Endothelial cell of hepatic sinusoid (primary cell): ENCODE measurements around the gene PTDSS2.

Experiments used
- in situ Hi-C: cut with HindIII; loops from 2 replicates; pipeline ENCODE4 v1.10.0; 2017; ENCODE audit warnings: low sequenced_read_pairs

PTDSS2 gene

GRCh38 chr11:445765-446588 is 4.1 kb upstream of the PTDSS2 start:
- in situ Hi-C loops: no loop called here

- in situ Hi-C loops: no loop called here
These were observed 3.2 kb upstream of the PTDSS2 start for GRCh38 chr11:446891-447290.

GRCh38 chr11:447923-448731 is 2.0 kb upstream of the PTDSS2 start:
- in situ Hi-C loops: no loop called here

GRCh38 chr11:450809-451451 is 851 bp downstream of the PTDSS2 start:
- in situ Hi-C loops: loop anchor here (5.0 to 10.0 kb wide), 4 partner anchors 64 to 199 kb away; no protein-coding TSS in a partner anchor

GRCh38 chr11:451738-452137 is 1.7 kb downstream of the PTDSS2 start:
- in situ Hi-C loops: loop anchor here (5.0 to 10.0 kb wide), 4 partner anchors 64 to 199 kb away; no protein-coding TSS in a partner anchor

GRCh38 chr11:452203-452744 is 2.2 kb downstream of the PTDSS2 start:
- in situ Hi-C loops: loop anchor here (5.0 to 10.0 kb wide), 4 partner anchors 65 to 200 kb away; no protein-coding TSS in a partner anchor

GRCh38 chr11:452916-453527 is 2.9 kb downstream of the PTDSS2 start:
- in situ Hi-C loops: loop anchor here (5.0 to 10.0 kb wide), 4 partner anchors 64 to 201 kb away; no protein-coding TSS in a partner anchor

GRCh38 chr11:453564-453963 is 3.5 kb downstream of the PTDSS2 start:
- in situ Hi-C loops: loop anchor here (5.0 to 10.0 kb wide), 4 partner anchors 64 to 201 kb away; no protein-coding TSS in a partner anchor

- in situ Hi-C loops: loop anchor here (5.0 to 10.0 kb wide), 4 partner anchors 63 to 202 kb away; no protein-coding TSS in a partner anchor
These were observed 4.0 kb downstream of the PTDSS2 start for GRCh38 chr11:454043-454442.

- in situ Hi-C loops: loop anchor here (5.0 to 10.0 kb wide), 4 partner anchors 62 to 203 kb away; no protein-coding TSS in a partner anchor
These were observed 4.9 kb downstream of the PTDSS2 start for GRCh38 chr11:454801-455565.

GRCh38 chr11:455566-456147 is 5.6 kb downstream of the PTDSS2 start:
- in situ Hi-C loops: loop anchor here (10.0 kb wide), 1 partner anchor 121 kb away; no protein-coding TSS in a partner anchor

GRCh38 chr11:456533-456932 is 6.5 kb downstream of the PTDSS2 start:
- in situ Hi-C loops: loop anchor here (10.0 kb wide), 1 partner anchor 122 kb away; no protein-coding TSS in a partner anchor

- in situ Hi-C loops: loop anchor here (10.0 kb wide), 1 partner anchor 122 kb away; no protein-coding TSS in a partner anchor
These were observed 7.2 kb downstream of the PTDSS2 start for GRCh38 chr11:457111-457760.

- in situ Hi-C loops: loop anchor here (10.0 kb wide), 1 partner anchor 125 kb away; no protein-coding TSS in a partner anchor
These were observed 9.6 kb downstream of the PTDSS2 start for GRCh38 chr11:459511-460220.

- in situ Hi-C loops: no loop called here
These were observed 10.5 kb downstream of the PTDSS2 start for GRCh38 chr11:460331-461199.

GRCh38 chr11:461626-462025 is 11.5 kb downstream of the PTDSS2 start:
- in situ Hi-C loops: no loop called here
